Activated T-helper 1 cell treated with anti-CD3 and anti-CD28 coated beads, Interleukin-12 subunit alpha, Interleukin-12 subunit beta, Interleukin-2, Interleukin-4 antibody, amounts not matched to agents 30 ng/mL and 10 ng/mL and 1 ng/mL, durations not matched to agents 14 hours and 24 hours and 36 hours (primary cell): Measurements from ENCODE around the gene PLPPR4. TPM values are rescaled to one million over a fixed set of nuclear protein-coding genes. Genes with fewer than 3 reads are reported as not detected.

ENCODE experiments used
- DNase-seq: peaks from one replicate; pipeline ENCODE4 v3.0.0; 2021; ENCODE audit warnings: low spot score
- H3K27ac Mint-ChIP-seq: one replicate; pipeline ENCODE4 v1.8.0; 2021; ENCODE audit warnings: mild to moderate bottlenecking, mixed read lengths
- H3K27me3 Mint-ChIP-seq: one replicate; pipeline ENCODE4 v1.8.0; 2022; ENCODE audit warnings: mild to moderate bottlenecking, moderate library complexity, mixed read lengths; ENCODE audit not compliant: insufficient read depth
- H3K36me3 Mint-ChIP-seq: one replicate; pipeline ENCODE4 v1.8.0; 2021; ENCODE audit warnings: low read depth, mixed read lengths
- H3K4me1 Mint-ChIP-seq: one replicate; pipeline ENCODE4 v1.8.0; 2021; ENCODE audit warnings: low read depth, mixed read lengths
- H3K4me3 Mint-ChIP-seq: one replicate; pipeline ENCODE4 v1.8.0; 2021; ENCODE audit warnings: mild to moderate bottlenecking, moderate library complexity, mixed read lengths
- H3K9me3 Mint-ChIP-seq: one replicate; pipeline ENCODE4 v1.8.0; 2021; ENCODE audit warnings: mixed read lengths
- intact Hi-C: fragments of 100-400 bp; cut with micrococcal nuclease; formaldehyde crosslinking; loops from one replicate; pipeline ENCODE4 v1.15.1; 2024
- total RNA-seq: library from RNA; stranded (reverse); gene quantifications from 2 replicates; pipeline ENCODE4 v1.2.3, GENCODE V29; 2022

PLPPR4 gene, protein sequence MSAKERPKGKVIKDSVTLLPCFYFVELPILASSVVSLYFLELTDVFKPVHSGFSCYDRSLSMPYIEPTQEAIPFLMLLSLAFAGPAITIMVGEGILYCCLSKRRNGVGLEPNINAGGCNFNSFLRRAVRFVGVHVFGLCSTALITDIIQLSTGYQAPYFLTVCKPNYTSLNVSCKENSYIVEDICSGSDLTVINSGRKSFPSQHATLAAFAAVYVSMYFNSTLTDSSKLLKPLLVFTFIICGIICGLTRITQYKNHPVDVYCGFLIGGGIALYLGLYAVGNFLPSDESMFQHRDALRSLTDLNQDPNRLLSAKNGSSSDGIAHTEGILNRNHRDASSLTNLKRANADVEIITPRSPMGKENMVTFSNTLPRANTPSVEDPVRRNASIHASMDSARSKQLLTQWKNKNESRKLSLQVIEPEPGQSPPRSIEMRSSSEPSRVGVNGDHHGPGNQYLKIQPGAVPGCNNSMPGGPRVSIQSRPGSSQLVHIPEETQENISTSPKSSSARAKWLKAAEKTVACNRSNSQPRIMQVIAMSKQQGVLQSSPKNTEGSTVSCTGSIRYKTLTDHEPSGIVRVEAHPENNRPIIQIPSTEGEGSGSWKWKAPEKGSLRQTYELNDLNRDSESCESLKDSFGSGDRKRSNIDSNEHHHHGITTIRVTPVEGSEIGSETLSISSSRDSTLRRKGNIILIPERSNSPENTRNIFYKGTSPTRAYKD
- not detected in 2 replicates for total RNA-seq

DNA sequence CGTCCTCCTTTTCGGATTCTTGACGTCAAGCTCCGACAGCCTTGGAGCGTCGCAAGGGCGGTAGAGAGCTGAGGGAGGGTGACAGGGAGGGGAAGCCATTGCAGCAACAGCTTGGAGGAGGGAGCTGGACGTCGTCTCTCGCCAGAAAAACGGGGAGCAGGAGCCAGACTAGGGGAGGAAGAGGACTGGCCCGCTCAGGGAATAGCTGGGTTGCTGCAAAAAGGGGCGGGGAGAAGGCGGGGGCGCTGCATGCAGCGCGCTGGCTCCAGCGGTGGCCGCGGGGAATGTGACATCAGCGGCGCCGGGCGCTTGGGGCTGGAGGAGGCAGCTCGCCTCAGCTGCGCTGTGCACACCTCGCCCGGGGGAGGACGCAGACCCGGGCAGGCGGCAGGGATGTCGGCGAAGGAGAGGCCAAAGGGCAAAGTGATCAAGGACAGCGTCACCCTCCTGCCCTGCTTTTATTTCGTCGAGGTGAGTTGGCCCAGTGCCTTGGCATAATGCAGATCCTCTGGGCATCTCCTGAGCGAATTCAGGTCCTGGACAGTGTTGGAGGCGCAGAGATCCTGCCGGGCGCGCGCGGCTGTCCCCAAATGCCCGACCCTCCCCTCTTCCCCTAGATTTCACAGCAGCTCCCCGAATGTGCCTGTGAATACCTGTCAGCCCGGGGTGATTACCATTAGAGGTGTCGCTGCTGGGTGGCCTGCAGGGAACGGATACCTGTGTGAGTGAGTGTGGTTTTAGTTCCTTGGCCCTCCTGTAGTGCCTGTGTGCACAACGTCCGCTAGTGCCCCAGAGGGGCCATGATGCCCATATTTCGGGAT is at the start of gene PLPPR4:
TSS of gene PLPPR4 (plus strand) at position 292 of the 821 bp plus-strand sequence. CDS start at position 394, 102 bp downstream.
- intact Hi-C loops: no loop called here
- no peak within 1 kb of the TSS for H3K4me3 Mint-ChIP-seq
- H3K9me3 Mint-ChIP-seq: no peaks in the 10 kb centered on the region
- no peak within 1 kb of the TSS for H3K27ac Mint-ChIP-seq
- H3K4me1 Mint-ChIP-seq: no peaks in the 10 kb centered on the region
- H3K27me3 Mint-ChIP-seq: peaks cover 32% of the 10 kb centered on the region
- no peaks in the 10 kb centered on the region for H3K36me3 Mint-ChIP-seq
- DNase-seq: no peak

DNA sequence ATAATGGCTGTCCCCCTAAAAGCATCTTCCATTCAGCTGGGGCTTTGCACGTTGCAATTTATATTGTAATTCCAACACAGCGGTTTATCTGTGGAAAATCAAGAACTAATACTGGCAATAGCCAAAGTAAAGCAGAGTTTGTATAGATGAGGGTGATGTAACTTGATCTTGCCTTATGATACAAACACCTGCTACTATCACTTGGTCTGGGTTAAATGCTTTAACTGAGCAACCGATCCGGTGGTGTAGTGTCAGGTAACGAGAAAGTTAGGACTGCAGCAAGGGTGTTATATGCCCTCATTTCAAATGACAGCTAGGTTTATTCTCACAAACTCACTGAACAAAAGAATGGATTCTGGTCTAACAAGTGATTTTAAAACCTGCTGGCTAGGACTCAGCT is 47.3 kb upstream of the PLPPR4 start:
- Mint-ChIP-seq H3K27me3 (no peaks in the 10 kb centered on the region), H3K4me1 (no peaks in the 10 kb centered on the region), H3K9me3 (peaks cover 6% of the 10 kb centered on the region), H3K27ac (no peak overlapping the region), H3K36me3 (no peaks in the 10 kb centered on the region), H3K4me3 (no peak overlapping the region)
- intact Hi-C loops: no loop called here
- no peak for DNase-seq

DNA sequence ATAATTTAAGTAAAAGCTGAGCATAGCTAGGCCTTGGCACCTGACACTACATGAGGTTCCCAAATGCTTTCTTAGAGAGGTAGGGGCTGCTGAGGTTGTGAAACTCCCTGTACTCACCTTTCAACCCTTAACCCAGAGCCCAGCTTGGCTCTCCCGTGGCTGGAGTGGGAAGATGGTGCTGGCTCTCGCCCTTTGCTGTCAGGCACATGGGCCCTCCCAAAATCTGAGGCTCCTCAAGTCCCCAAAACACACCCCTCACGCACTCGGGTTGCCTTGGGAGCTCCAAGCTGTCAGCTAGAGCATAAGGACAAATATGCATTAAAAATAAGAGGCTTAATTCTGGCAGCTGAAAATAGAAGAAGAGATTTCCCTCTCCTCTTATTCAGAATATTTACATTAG is 46.7 kb upstream of the PLPPR4 start:
- peaks cover 6% of the 10 kb centered on the region for H3K9me3 Mint-ChIP-seq
- intact Hi-C loops: no loop called here
- no peaks in the 10 kb centered on the region for H3K36me3 Mint-ChIP-seq
- no peaks in the 10 kb centered on the region for H3K4me1 Mint-ChIP-seq
- H3K27me3 Mint-ChIP-seq: peaks cover 2% of the 10 kb centered on the region
- no peak overlapping the region for H3K27ac Mint-ChIP-seq
- H3K4me3 Mint-ChIP-seq: no peak overlapping the region
- DNase-seq: no peak

DNA sequence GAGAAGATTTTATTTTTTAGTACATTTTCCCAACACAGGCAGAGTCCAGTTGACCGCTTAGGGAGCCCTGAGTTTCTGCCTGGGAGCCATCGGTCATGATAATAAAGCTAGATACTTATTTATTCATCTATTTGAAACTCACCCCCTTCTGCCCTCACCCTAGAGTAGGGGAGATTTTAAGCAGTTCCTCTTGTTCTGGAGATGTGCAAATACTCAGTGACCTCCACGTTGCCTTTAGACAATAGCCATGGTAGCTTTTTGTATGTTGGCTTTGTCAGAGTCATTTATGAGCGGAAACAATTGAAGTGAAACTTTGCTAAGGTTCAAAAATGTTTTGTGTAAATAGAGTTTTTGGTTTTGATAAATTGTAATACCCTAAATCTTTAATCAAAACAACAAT is 45.7 kb upstream of the PLPPR4 start:
- no peaks in the 10 kb centered on the region for H3K36me3 Mint-ChIP-seq
- DNase-seq: no peak
- intact Hi-C loops: no loop called here
- no peaks in the 10 kb centered on the region for H3K4me1 Mint-ChIP-seq
- no peak overlapping the region for H3K4me3 Mint-ChIP-seq
- H3K27me3 Mint-ChIP-seq: peaks cover 2% of the 10 kb centered on the region
- no peak overlapping the region for H3K27ac Mint-ChIP-seq
- H3K9me3 Mint-ChIP-seq: peaks cover 6% of the 10 kb centered on the region

DNA sequence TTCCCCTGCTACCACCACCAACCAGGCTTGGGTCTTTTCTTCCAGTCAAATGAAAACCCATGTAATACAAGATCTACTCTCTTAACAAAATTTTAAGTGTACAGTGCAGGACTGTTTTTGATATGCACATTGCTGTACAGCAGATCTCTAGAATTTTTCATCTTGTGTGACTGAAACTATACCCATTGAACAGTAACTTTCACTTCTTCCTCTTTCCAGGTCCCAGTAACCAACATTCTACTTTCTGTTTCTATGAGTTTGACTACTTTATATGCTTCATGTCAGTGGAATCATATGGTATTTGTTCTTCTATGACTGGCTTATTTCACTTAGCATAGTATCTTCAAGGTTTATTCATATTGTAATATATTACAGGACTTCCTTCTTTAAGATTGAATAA is 45.3 kb upstream of the PLPPR4 start:
- Mint-ChIP-seq H3K4me1 (no peaks in the 10 kb centered on the region), H3K27me3 (peaks cover 2% of the 10 kb centered on the region), H3K9me3 (peaks cover 6% of the 10 kb centered on the region), H3K36me3 (no peaks in the 10 kb centered on the region), H3K4me3 (no peak overlapping the region), H3K27ac (no peak overlapping the region)
- no peak for DNase-seq
- intact Hi-C loops: no loop called here

DNA sequence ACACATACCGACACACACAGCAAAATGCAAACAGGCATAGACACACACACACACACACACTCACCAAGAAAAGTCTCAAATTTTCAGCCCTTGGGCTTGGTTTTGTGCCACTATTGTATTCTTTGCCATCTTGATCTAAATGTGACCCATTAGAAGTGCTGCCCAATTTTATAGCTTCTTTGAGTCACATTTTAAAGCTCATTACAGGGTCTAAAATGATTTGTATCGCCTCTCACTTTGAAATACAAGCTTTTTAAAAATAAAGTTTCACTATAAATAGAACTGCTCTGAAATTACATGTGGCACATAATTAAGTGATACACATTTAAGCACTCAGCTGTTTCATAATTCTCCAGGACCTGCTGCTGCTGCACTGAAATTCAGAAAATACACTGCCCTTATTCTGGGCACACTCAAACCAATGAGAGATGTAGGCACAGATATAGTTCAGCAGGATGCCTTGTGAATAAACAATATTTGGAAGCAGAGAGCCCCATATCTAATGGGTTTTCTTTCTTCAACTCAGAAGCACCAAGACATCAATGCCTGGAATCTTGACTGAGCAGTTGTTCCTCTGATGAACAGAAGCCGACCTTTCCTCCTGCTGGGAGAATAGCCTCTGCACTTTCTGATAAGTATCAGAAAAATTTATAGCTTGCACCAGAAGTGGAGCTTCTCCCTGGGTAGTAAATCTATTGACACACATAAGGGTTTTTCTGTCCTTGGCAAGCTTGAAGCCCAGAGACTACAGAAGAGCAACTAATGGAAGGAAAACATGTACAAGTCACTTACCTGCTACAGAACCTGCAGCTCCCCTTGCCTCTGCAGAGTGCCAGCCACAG is 37.0 kb upstream of the PLPPR4 start:
- no peaks in the 10 kb centered on the region for H3K4me1 Mint-ChIP-seq
- no peaks in the 10 kb centered on the region for H3K36me3 Mint-ChIP-seq
- no peak overlapping the region for H3K4me3 Mint-ChIP-seq
- DNase-seq: no peak
- no peaks in the 10 kb centered on the region for H3K9me3 Mint-ChIP-seq
- H3K27ac Mint-ChIP-seq: no peak overlapping the region
- intact Hi-C loops: no loop called here
- H3K27me3 Mint-ChIP-seq: peaks cover 2% of the 10 kb centered on the region

DNA sequence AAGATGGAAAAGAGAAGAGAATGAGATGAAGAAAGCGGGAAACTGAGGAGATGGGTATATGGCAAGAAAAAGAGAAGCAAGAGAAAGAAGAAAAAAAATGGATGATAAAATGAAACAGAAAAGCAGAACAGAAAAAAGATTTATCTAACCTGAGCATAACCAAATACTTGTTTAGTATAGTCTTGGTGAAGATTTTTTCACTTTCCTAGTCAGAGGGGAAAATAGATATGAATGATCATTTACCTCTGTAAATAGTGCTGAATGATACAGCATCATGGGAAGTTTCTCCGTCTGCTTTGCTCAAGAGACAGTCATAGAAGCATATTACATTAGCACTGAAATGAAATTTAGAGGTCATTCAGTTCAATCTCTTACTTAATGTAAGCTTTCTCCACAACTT is 36.1 kb upstream of the PLPPR4 start:
- Mint-ChIP-seq H3K27me3 (no peaks in the 10 kb centered on the region), H3K36me3 (no peaks in the 10 kb centered on the region), H3K4me3 (no peak overlapping the region), H3K4me1 (no peaks in the 10 kb centered on the region), H3K9me3 (no peaks in the 10 kb centered on the region), H3K27ac (no peak overlapping the region)
- intact Hi-C loops: no loop called here
- DNase-seq: no peak

DNA sequence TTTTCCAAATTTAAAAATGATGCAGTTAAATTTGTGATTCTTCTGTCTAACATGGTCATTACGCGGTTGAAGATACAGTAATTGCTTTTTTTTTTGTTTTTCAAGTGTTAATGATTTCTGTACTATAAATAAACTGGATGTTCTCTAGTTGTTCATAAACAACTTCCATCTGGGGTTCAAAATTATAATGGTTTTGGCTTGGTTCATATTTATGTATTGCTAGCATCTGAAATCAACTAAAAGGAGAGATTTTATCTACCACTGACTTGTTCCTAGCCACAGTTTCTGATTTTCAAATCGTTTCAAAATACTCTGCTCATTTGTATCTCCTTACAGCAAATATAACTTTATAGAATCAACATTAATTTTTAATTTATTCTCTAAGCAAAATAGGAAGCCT is 35.2 kb upstream of the PLPPR4 start:
- H3K27ac Mint-ChIP-seq: no peak overlapping the region
- no peaks in the 10 kb centered on the region for H3K9me3 Mint-ChIP-seq
- no peaks in the 10 kb centered on the region for H3K36me3 Mint-ChIP-seq

DNA sequence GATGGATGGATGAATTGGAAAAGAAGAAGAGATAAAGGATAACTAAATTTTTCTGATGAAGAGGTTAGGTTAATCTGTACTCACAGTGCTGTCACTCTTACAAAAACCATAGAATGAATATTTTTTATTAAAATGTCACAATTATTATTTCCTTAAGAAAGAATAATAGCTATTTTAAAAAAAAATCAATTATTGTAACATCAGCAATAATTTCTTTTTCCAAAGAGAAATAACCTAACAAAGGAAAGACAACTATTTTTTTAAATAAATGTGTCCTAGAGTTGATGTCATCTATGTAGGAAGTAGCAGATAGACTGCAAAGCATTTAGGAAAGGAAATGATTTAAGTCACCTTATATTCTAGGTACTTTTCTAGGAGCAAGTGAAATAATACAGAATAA is 33.6 kb upstream of the PLPPR4 start:
- Mint-ChIP-seq H3K27ac (no peak overlapping the region), H3K9me3 (no peaks in the 10 kb centered on the region), H3K27me3 (no peaks in the 10 kb centered on the region), H3K4me3 (no peak overlapping the region), H3K4me1 (no peaks in the 10 kb centered on the region), H3K36me3 (no peaks in the 10 kb centered on the region)
- intact Hi-C loops: no loop called here
- no peak for DNase-seq

More for the DNA sequence above, 35.2 kb upstream of the PLPPR4 start:
- no peaks in the 10 kb centered on the region for H3K27me3 Mint-ChIP-seq
- intact Hi-C loops: no loop called here
- no peaks in the 10 kb centered on the region for H3K4me1 Mint-ChIP-seq
- no peak overlapping the region for H3K4me3 Mint-ChIP-seq
- no peak for DNase-seq

DNA sequence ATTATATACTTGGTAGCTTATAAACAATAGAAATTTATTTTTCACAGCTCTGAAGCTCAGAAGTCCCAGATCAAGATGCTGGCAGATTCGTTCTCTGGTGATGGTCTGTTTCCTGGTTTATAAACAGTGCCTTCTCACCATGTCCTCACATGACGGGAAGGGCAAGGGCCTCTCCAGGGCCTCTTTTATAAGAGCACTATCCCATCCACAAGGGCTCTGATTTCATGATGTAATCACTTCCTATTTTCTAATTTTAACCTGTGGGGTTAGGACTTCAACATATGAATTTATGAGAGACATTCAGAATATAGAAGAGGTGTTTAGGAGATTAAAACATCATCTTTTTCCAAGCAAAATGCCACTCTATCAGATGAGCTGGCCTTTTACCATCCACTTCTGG is 32.1 kb upstream of the PLPPR4 start:
- no peaks in the 10 kb centered on the region for H3K9me3 Mint-ChIP-seq
- no peaks in the 10 kb centered on the region for H3K4me1 Mint-ChIP-seq
- intact Hi-C loops: no loop called here
- no peak overlapping the region for H3K4me3 Mint-ChIP-seq
- DNase-seq: no peak
- no peak overlapping the region for H3K27ac Mint-ChIP-seq
- H3K27me3 Mint-ChIP-seq: no peaks in the 10 kb centered on the region
- no peaks in the 10 kb centered on the region for H3K36me3 Mint-ChIP-seq

DNA sequence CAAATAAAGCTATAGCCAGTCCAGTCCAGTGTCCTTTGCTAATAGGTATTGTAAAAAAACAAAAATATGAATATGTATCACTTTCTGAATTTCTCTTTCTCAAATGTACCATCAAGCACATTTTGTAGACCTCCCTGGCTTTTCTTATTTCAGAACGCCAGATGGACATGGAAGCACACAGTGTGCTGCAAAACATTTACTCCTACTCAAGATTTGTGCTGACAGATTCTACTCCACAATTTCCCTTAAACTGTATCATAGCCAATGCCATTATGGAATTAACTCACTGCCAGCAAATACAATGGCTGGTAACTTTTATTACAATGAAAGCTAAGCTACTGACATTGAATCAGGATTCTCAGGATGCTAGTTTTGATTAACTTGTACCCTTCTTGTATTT is 30.8 kb upstream of the PLPPR4 start:
- Mint-ChIP-seq H3K27ac (no peak overlapping the region), H3K4me3 (no peak overlapping the region), H3K27me3 (peaks cover 1% of the 10 kb centered on the region), H3K4me1 (no peaks in the 10 kb centered on the region), H3K36me3 (no peaks in the 10 kb centered on the region), H3K9me3 (no peaks in the 10 kb centered on the region)
- intact Hi-C loops: no loop called here
- no peak for DNase-seq

DNA sequence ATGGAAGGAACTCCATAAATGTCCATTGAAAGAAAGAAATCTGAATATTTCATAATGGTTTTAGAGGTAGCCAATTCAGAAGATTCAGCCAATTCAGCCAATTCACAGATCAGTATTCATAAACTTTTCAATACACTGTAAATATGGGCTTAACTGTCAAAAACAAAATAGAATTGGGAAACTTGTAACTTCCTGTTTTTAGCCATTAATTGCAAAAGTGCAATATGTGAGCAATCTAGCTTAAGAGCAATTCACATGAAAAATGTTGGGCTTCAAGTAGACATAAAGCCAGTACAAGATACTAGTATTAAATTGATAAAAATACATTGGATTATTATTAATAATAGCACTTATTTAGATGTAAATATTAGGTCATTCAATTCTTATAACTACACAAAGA is 27.5 kb upstream of the PLPPR4 start:
- DNase-seq: no peak
- Mint-ChIP-seq H3K27ac (no peak overlapping the region), H3K4me1 (no peaks in the 10 kb centered on the region), H3K9me3 (no peaks in the 10 kb centered on the region), H3K27me3 (peaks cover 1% of the 10 kb centered on the region), H3K36me3 (no peaks in the 10 kb centered on the region), H3K4me3 (no peak overlapping the region)
- intact Hi-C loops: no loop called here
